ENCODE data around the gene TFDP3.

DNA sequence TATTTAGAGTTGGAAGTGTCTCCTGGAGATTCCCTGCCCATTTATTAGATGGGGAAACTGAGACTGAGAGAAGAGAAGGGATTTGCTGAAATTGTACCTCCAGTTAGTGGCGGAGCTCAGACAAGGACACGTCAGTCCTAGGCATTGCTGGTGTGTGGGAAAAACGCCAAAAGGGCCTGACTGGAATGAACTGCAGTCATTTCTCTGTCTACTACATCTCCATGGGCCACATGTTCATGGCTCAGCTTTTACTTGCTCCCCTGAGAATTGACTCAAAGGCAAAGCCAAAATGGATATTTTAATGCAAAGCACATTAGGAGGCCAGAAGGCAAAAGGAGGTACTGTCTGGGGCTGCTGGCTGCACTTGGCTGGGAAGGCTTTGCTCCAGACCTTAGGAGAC, 3.9 kb downstream of the TFDP3 start:
- TF ChIP-seq CTCF (IDR thresholded peaks at IDR 0.05): no peak
- no peak for TF ChIP-seq POLR2A (IDR thresholded peaks at IDR 0.05; ENCODE audit: low read depth)
